ENCODE measurements around the gene DHX32. TPM values are rescaled to one million over a fixed set of nuclear protein-coding genes. Genes with fewer than 3 reads are reported as not detected.

DHX32 gene
- total RNA-seq, 2 donors from 2014 or later, result 25.2 to 35.6 TPM

DNA sequence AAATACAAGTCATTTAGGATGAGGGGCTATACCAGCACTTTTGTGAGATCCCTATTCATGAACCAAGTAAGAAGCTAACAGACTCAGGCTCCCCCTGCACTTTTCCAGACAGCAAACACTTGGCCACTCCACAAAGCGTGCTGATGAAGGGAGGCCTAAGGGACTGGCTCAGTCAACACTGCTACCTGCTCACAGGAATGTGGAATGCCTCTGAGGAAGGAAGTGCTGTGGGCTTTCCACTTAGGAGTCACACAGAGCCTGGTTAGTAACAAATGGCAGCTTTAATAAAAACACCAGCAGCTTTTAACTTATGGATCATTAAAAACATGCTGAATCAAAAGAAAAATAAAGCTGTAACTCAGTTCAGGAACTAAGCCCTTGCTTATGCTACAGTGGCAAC, 73.0 kb downstream of the DHX32 start:
- Histone ChIP-seq H3K9me3 (no peaks in the 10 kb centered on the region), H3K4me3 (no peak overlapping the region), H3K36me3 (replicated peaks in 1 of 2; ENCODE audit: insufficient read depth in 1 of 2, low read depth in 2 of 2) (peaks cover 0 to 11% of the 10 kb centered on the region in 2 donors), H3K4me1 (no peaks in the 10 kb centered on the region), H3K27me3 (no peaks in the 10 kb centered on the region), H3K27ac (no peak overlapping the region)
- TF ChIP-seq, protein P1, sequence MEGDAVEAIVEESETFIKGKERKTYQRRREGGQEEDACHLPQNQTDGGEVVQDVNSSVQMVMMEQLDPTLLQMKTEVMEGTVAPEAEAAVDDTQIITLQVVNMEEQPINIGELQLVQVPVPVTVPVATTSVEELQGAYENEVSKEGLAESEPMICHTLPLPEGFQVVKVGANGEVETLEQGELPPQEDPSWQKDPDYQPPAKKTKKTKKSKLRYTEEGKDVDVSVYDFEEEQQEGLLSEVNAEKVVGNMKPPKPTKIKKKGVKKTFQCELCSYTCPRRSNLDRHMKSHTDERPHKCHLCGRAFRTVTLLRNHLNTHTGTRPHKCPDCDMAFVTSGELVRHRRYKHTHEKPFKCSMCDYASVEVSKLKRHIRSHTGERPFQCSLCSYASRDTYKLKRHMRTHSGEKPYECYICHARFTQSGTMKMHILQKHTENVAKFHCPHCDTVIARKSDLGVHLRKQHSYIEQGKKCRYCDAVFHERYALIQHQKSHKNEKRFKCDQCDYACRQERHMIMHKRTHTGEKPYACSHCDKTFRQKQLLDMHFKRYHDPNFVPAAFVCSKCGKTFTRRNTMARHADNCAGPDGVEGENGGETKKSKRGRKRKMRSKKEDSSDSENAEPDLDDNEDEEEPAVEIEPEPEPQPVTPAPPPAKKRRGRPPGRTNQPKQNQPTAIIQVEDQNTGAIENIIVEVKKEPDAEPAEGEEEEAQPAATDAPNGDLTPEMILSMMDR (IDR thresholded peaks at IDR 0.05), result no peak
- no peak for TF ChIP-seq POLR2A (IDR thresholded peaks at IDR 0.05)
- intact Hi-C loops (cut with DNase I), result no loop called here
- ATAC-seq, result no peak
- 83 to 95% methylated on average over 1 of the region's 1 CpG for WGBS, 2 donors
- DNase-seq, result no peak

DNA sequence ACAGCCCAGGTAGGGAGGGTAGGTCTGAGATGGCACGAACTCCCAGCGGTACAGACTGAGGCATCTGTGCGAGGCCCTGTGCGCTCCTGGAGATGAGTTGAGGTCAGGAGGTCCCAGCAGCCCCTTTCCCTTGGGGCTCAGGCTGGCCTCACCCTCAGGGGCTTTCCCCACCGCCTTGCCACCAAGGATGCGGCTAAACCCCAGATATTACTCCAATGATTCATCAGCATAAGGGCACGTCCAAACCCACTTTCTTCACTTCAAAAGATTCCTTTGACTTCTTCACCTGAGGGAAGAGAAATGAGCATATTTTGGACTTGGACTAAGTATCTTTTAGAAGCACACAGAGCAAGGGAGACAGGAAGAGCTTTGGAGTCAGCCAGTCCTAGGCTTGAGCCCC, 78.4 kb downstream of the DHX32 start:
- H3K4me1 ChIP-seq, result peaks cover 12% of the 10 kb centered on the region
- 94 to 96% methylated on average over 7 of the region's 7 CpGs for WGBS, 2 donors
- H3K36me3 ChIP-seq (replicated peaks in 1 of 2; ENCODE audit: insufficient read depth in 1 of 2, low read depth in 2 of 2), result peaks cover 0 to 9% of the 10 kb centered on the region in 2 donors
- no peaks in the 10 kb centered on the region for H3K27me3 ChIP-seq
- intact Hi-C loops (cut with DNase I), result no loop called here
- no peak for ATAC-seq
- TF ChIP-seq, protein P1 (IDR thresholded peaks at IDR 0.05), result no peak
- TF ChIP-seq POLR2A (IDR thresholded peaks at IDR 0.05), result no peak
- no peaks in the 10 kb centered on the region for H3K9me3 ChIP-seq
- no peak for DNase-seq
- H3K4me3 ChIP-seq, result no peak overlapping the region
- H3K27ac ChIP-seq, result no peak overlapping the region

DNA sequence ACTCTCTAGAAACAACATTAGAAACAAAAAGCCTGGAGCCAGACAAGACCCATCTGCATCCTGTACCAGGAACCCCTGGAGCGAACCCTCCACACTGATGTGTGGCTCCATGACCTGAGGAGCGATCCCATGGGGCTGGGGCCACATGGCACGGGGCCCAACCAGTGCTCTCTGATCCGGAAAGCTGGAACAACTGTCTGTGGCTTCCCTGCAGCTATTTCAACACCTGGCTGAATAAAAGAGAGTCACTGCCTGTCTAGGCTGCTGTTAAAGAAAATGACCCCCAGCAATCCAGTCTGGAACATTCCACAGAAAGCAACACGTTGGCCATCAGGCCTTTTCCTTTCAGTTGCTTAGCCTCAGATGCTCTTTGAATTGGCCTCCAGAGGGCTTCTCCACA, 79.0 kb downstream of the DHX32 start:
- WGBS, 2 donors, result 94% methylated on average over 3 to 5 of the region's 5 CpGs
- Histone ChIP-seq H3K4me1 (peaks cover 16% of the 10 kb centered on the region), H3K36me3 (replicated peaks in 1 of 2; ENCODE audit: insufficient read depth in 1 of 2, low read depth in 2 of 2) (peaks cover 0 to 9% of the 10 kb centered on the region in 2 donors), H3K4me3 (no peak overlapping the region), H3K27me3 (no peaks in the 10 kb centered on the region), H3K27ac (no peak overlapping the region), H3K9me3 (no peaks in the 10 kb centered on the region)
- intact Hi-C loops (cut with DNase I), result no loop called here
- ATAC-seq (no peak), DNase-seq (no peak)
- no peak for TF ChIP-seq POLR2A (IDR thresholded peaks at IDR 0.05)
- TF ChIP-seq, protein P1 (IDR thresholded peaks at IDR 0.05), result no peak

DNA sequence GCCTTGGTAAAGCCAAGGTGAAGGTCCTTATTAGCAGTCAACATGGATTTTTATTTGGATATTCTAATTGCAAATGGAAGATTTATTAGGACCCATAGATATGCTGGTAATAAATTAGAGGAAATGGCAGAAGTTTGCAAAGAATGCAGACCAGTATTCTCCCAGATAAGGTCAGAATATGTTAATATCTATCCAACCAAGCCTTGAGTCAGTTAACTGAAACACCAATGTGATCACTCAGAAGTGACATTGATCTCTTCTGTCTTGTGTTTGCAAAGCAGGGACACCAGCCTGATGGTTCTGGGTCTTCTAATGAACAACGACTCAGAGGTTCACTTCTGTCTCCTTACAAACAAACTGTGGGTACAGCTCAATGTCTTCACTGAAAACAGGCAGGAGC, 79.5 kb downstream of the DHX32 start:
- TF ChIP-seq POLR2A (IDR thresholded peaks at IDR 0.05), result no peak
- TF ChIP-seq, protein P1 (IDR thresholded peaks at IDR 0.05), result no peak
- Histone ChIP-seq H3K27me3 (no peaks in the 10 kb centered on the region), H3K27ac (no peak overlapping the region), H3K4me3 (no peak overlapping the region), H3K9me3 (no peaks in the 10 kb centered on the region), H3K4me1 (peaks cover 16% of the 10 kb centered on the region), H3K36me3 (replicated peaks in 1 of 2; ENCODE audit: insufficient read depth in 1 of 2, low read depth in 2 of 2) (peaks cover 0 to 9% of the 10 kb centered on the region in 2 donors)
- intact Hi-C loops (cut with DNase I), result no loop called here
- DNase-seq (no peak), ATAC-seq (no peak)
- WGBS, 2 donors, result 63 to 81% methylated on average over 1 of the region's 1 CpG

DNA sequence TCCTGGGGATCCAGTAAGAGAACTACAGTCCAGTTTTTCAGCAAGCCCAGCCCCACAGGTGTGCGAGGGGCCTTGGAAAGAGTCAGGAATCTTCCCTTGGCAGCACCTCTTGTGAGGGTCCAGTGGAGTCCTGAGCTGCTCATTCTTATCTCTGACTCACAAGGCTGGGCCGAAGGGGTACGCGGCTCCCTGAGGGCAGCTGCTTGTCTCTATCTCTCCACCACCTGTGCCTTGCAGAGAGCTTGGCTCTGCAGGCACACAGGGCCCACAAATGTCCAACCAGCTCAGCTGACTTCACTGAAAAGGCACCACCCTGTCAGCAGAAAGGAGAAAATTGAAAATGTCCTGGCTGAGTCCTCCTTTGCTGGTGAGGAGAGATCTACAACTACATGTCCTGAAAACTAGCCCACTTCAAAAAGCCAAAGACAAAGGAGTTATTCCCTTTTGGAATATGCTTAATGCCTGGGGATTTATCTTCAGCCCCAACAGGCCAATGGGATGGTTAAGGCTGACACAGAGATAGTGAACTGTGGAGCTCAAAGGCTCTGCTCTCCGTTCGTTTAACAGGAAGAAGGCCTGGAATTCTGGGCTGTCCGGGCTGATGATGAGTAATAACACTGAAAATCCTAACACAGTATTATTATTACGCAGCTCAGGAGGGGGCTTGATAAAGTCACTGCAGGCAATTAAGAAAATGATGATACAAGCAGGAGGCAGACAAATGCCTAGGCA, 81.5 kb downstream of the DHX32 start:
- intact Hi-C loops (cut with DNase I), result no loop called here
- H3K27me3 ChIP-seq, result no peaks in the 10 kb centered on the region
- DNase-seq (no peak), ATAC-seq (no peak)
- TF ChIP-seq POLR2A (IDR thresholded peaks at IDR 0.05), result no peak
- TF ChIP-seq, protein P1 (IDR thresholded peaks at IDR 0.05), result no peak
- H3K4me3 ChIP-seq, result no peak overlapping the region
- no peak overlapping the region for H3K27ac ChIP-seq
- peaks cover 0 to 2% of the 10 kb centered on the region in 2 donors for H3K36me3 ChIP-seq (replicated peaks in 1 of 2; ENCODE audit: insufficient read depth in 1 of 2, low read depth in 2 of 2)
- H3K9me3 ChIP-seq, result no peaks in the 10 kb centered on the region
- peaks cover 16% of the 10 kb centered on the region for H3K4me1 ChIP-seq
- 86 to 87% methylated on average over 8 of the region's 8 CpGs for WGBS, 2 donors
